Activated CD4-positive, alpha-beta T cell treated with anti-CD3 and anti-CD28 coated beads for 48 hours (primary cell): ENCODE measurements around the gene TMEM31.
A peak's percentile ranks its signal among the peaks of the same experiment; 100 is the strongest.
"Not testable (repeated sequence)": the region's sequence is repeated elsewhere in the genome, so short reads cannot be mapped to it uniquely, and the experiment has no call there.

ENCODE experiments used
- DNase-seq: peaks from one replicate; pipeline ENCODE4 v3.0.0-alpha.2; 2020

Gene TMEM31

GRCh38 chrX:103727115-103727514 lies 16.4 kb downstream of the TMEM31 start:
- no peak for DNase-seq

GRCh38 chrX:103729015-103729414 lies 18.3 kb downstream of the TMEM31 start:
- no peak for DNase-seq

DNA sequence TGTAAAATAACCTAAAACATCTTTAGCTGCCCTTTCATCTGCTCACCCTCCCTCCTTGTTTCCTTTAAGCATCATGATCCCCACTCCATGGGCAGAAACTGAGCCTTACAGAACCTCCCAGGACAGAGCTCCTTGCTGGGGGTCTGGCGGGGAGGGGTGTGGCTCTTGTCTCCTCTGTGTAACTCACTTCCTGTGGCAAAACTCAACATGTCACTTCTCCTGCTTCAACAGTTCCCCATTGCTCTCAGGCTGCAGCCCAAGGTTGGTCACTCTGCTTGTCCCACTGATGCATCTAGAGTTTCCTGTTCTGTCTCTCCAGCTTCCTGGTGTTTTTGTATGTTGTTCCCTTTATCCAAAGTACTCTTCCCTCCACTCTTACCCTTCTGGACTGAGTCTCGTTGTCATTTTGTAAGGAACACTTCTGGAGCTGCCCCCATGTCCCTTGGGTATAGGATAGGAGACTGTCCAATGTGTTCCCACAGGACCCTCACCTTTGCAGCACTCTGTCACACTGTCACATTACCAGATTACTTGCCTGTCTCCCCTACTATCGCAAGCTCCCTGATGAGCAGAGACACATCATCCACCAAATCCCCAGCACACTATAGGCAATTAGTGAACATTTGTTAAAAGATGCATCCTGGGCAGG lies 19.6 kb downstream of the TMEM31 start:
- no peak for DNase-seq

GRCh38 chrX:103730796-103731493 lies 20.2 kb downstream of the TMEM31 start:
- DNase-seq = no peak

DNA sequence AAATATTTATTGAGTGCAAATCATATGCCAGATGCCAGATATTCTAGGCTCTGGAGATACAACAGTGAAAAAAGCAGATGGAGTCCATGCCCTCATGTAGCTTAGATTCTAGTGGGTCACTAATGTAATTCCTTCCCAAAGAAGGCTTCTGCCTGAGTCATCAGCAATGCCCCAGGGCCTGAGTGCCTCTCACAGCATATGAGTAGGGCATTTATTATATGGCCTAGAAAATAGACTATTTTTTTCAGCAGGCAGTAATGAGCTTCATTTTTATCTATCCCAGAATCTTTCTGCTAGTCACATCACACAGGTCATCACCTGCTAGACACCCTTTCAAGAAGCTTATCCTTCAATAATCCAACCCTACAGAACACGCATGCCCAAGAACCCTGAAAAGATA lies 22.3 kb downstream of the TMEM31 start:
- no peak for DNase-seq

DNA sequence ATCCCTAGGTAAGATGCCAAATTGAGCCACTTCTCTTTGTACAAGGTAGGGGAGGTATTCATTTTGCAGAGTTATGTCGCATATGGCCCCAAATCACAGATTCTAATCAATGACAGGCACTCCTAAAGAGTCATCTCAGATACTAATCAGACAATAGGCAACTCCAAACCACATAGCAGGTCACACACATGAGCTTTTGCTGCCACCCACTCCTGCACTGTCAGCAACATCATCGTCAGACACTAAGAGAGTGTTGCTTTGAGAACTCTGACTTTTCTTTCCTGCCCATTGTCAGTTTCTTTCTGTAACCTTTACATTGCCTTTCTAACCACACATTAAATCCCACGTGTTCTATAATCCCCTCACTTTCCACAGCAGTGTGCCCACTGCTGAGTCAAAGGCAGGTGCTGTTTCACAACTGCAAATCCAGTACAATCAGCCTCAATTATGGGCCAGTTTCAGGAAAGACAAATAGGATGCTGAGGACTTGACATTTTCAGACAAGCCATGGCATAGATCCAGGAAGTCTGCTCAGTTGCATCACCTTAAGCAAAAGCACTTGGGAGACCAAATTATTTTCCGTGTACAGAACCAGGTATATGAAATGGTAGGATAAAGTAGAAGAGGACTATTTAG lies 23.5 kb downstream of the TMEM31 start:
- peak; percentile 29 for DNase-seq

DNA sequence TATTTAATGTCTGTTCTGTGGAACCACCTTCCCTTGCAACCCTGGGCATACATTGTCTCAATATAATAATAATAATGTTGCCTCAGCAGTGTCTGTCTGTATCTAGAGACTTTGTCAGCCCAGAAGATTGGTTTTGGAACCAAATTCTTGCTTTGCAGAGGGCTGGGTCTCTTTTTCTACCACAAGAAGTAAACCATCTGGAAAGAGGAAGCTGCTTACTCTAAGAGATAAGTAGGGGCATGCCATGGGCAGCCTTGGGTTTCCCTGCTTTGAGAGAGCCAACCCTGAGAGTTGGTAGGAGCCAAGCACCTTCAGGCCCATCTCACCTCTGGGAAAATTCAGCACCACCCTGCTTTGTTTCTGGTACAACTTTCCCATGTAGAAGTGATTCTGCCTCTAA lies 27.0 kb downstream of the TMEM31 start:
- no peak for DNase-seq

- DNase-seq = no peak
Measured at GRCh38 chrX:103739421-103739820, 28.7 kb downstream of the TMEM31 start.

DNA sequence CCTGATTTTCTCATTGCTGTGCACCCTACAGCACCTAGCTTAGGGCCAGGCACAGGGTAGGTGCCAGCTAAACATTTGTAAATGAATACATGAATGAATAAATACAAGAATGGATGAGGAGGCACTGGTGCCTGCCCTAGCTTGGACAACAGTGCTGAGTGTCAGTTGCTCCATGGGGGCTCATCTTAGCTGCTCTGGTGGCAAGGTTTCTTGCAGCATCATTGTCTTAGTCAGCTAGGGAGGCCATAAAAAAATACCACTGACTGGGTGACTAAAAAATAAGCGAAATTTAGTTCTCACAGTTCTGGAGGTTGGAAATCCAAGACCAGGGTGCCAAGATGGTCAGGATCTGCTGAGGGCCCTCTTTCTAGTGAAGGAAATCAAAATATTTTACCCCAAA lies 31.2 kb downstream of the TMEM31 start:
- no peak for DNase-seq

DNA sequence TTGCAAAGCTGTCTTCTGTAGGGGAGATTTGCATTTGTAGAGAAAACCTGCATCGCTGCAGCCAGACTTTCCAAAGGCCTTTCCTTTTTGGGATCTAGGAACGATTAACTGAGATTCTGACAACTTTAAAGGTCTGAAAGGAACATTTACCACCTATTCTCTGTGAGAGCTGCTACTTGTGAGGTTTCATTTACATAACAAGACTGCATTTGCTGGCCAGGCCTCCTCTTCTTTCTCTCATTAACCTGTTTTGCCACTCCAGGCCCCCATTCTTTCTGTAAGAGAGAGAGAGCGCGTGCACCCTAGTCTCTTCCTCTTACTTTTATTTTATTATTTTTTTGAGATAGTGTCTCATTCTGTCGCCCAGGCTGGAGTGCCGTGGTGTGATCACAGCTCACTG lies 31.6 kb downstream of the TMEM31 start:
- no peak for DNase-seq

GRCh38 chrX:103747163-103747562 lies 36.5 kb downstream of the TMEM31 start:
- no peak for DNase-seq

- no peak for DNase-seq
Measured at GRCh38 chrX:103754401-103754800, 43.7 kb downstream of the TMEM31 start.

DNA sequence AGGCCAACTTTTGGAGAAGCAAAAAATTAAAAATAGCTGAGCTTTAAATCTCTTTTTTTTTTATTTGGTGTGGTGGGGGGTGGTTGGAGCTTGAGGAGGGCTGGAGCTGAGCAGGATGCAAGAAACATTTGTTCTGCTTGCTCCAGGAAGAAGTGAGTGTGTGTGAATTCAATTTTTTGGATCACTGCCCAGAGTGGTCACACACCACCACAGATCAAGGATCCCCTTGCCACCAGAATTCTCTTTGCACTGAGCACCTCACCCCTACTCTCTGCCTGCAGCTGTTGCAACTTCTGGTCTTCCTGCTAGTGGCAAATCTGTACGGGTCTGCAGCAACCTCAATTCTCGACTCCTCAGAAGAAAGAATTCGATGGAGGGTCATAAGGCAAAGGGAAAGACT lies 46.0 kb downstream of the TMEM31 start:
- DNase-seq = no peak

- no peak for DNase-seq
Measured at GRCh38 chrX:103758555-103758954, 47.8 kb downstream of the TMEM31 start.

DNA sequence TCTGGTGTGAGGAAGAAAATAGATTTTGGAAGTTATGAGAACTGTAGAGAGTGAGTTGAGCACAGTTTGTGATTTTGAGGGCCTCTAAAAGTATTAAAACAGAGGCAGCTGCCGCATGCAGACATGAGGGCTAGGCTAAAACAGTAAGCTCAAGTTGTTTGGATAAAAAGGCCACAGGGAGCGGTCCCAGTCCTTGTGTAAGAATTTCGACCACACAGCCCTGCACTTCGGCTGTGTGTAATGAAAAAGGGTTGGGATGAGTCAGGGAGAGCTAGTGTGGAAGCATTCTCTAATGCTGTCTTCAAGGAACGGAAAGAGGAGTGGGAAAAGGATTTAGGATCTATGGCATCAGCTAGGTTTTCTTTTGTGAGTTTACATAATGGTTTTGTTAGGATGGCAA lies 52.8 kb downstream of the TMEM31 start:
- DNase-seq = not testable (repeated sequence)
